ENCODE data around the gene CCDC57.
A peak's percentile ranks its signal among the peaks of the same experiment; 100 is the strongest.
"Not testable (repeated sequence)": the region's sequence is repeated elsewhere in the genome, so short reads cannot be mapped to it uniquely, and the experiment has no call there.

Gene CCDC57

GRCh38 chr17:82221341-82221902, 8.8 kb upstream of the CCDC57 start:
- DNase-seq = no peak

DNA sequence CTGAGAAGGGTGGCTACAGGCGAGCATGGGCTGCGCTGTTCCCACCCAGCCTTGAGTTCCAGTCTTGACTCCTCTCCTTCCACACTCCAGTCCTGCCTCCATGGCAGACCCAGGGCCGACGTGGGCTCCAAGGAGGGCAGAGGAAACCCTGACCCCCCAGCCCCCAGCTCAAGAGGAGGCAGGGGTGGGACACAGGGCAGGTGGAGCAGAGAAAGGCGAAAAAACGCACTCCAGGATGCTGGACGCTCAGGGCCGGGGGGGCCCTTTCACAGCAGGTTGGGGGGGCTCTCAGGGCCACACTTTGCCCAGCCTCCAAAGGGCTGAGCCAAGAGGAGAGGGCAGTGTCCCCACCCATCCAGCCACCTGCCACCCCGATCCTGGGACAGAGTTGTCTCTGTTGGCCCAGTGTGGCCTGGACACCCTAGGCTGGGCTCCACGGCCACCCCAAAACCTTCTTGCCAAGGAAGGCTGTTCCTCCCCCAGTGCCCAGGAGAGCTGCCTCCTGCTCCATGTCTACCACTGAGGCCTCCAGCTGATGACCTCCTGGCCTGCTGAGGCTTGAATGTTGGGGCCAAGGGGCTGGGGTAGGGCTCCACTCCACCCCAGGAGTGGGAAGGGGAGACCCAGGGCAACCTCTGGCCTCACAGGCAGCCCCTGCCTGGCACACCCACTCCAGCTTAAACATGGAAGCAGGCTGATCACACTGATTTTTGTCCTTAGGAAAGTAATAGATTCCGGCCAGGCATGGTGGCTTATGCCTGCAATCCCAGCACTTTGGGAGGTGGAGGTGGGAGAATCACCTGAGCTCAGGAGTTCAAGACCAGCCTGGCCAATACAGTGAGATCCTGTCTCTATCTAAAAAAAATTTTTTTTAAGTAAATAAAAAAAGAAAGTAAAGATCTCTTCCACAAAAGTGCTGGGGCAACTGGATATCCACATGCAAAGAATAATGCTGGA, 7.4 kb upstream of the CCDC57 start:
- DNase-seq = no peak

DNA sequence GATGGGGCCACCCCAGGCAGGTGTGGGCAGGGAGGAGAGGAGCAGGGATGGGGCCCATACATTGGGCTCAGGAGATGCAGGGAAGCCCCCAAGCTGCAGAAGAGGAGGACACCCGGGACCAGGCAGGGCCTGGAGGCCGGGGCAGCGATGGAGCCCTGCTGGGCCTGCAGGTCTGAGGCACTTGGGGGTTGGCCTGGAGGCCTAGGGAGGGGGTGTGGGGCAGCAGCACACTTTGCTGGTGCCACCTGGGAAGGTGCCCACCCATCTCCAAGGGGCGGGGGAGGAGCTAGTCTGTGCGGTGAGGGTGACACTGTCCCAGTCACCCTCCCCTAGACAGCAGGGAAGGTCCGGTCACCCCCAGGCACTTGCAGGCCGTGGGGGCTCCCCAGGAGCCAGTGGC, 6.4 kb upstream of the CCDC57 start:
- no peak for DNase-seq

DNA sequence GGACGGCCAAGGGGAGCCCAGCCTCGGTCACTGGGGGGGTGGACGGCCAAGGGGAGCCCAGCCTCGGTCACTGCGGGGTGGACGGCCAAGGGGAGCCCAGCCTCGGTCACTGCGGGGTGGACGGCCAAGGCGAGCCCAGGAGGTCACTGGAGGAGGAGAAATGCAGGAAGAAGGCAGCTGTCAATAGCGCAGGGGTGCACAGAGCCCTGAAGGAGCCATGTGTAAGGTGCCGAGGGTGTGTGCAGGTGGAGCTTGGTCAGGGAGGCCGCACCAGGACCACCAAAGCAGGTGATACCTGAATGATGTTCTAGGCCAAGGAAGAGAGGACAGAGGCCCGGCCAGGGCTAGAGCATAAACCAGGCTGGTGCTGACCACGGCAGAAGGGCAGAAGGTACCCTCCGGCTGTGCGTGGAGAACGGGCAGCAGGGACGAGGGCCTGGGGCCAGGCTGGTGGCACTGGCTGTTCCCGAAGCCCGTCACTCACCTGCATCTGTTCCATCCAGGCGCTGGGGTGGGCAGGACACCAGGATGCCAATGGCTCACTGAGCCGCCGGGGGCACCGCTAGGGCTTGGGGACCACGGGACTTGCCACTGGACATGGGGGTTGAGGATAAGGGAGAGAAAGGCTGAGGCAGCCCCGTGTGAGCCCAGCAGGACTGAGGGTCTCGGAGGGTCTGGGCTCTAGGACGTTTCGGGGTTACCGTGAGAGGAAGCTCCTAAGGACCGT, 5.9 kb upstream of the CCDC57 start:
- no peak for DNase-seq

GRCh38 chr17:82217530-82218204, 5.0 kb upstream of the CCDC57 start:
- no peak for DNase-seq

GRCh38 chr17:82217120-82217529, 4.5 kb upstream of the CCDC57 start:
- DNase-seq = no peak

- no peak for DNase-seq
These were observed 3.9 kb upstream of the CCDC57 start for GRCh38 chr17:82216301-82217119.

GRCh38 chr17:82215972-82216300, 3.3 kb upstream of the CCDC57 start:
- DNase-seq = no peak

- no peak for DNase-seq
These were observed 2.7 kb upstream of the CCDC57 start for GRCh38 chr17:82215095-82215971.

- no peak for DNase-seq
These were observed 1.5 kb upstream of the CCDC57 start for GRCh38 chr17:82214012-82214628.

GRCh38 chr17:82213251-82214011, 789 bp upstream of the CCDC57 start:
- DNase-seq = no peak

DNA sequence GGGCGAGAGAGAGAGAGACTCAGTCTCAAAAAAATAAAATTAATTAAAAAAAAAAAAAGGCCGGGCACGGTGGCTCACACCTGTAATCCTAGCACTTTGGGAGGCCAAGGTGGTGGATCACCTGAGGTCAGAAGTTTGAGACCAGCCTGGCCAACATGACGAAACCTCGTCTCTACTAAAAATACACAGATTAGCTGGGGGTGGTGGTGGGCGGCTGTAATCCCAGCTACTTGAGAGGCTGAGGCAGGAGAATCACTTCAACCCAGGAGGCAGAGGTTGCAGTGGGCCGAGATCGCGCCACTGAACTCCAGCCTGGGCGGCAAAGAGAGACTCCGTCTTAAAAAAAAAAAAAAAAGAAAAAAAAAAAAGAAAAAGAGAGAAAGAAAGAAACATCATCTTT, 2.0 kb downstream of the CCDC57 start:
- not testable (repeated sequence) for DNase-seq

DNA sequence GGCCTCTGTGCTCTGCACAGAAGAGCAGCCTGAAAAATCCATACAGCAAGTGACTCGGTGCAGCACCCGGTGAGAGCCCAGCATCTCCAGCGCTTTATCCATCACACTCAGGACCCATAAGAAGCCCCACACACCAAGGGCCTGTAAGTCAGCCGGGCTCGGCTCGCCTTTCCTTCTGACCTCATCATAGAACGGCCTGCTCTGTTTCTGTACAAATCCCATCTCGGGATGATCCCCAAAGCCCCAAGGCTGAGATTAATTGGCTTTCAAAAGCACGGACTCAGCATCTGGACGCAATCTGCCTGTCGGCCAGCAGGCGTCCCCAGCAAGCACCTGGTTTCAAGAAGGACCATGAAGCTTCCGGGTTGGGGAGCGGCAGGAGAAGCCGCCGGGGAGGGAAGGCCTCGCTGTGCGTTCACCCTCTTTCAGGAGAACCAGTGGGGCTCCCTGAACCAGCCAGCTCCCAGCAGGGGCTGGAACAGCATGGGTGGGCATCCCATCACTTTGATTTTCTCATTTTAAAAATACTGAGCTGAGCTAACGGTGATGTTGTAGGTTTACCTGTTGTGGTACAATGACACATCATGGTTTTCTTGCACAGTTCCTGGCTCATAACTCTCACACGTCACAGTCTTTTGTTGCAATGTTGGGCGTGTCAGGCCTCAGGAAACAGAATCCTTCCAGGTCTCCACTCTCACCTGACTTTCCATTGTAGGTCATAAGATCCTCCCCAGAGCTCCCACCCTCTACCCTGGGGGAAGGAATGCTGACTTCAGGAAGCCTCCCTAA, 6.7 kb downstream of the CCDC57 start:
- DNase-seq = peak; percentile 62

GRCh38 chr17:82204831-82205719, 7.6 kb downstream of the CCDC57 start:
- no peak for DNase-seq

- DNase-seq = no peak
These were observed 8.7 kb downstream of the CCDC57 start for GRCh38 chr17:82203920-82204319.

DNA sequence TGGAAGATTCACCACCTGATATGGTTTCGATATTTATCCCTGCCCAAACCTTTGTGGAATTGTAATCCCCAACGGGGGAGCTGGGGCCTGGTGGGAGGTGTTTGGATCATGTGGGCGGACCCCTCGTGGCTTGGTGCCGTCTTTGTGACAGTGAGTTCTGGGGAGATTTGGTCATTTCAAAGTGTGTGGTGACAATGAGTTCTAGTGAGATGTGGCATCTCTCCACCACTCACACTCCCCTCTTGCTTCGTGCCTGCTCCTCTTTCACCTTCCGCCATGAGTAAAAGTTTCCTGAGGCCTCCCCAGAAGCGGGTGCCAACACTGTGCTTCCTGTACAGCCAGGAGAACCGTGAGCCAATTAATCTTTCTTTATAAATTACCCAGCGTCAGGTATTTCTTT, 9.7 kb downstream of the CCDC57 start:
- DNase-seq = no peak

DNA sequence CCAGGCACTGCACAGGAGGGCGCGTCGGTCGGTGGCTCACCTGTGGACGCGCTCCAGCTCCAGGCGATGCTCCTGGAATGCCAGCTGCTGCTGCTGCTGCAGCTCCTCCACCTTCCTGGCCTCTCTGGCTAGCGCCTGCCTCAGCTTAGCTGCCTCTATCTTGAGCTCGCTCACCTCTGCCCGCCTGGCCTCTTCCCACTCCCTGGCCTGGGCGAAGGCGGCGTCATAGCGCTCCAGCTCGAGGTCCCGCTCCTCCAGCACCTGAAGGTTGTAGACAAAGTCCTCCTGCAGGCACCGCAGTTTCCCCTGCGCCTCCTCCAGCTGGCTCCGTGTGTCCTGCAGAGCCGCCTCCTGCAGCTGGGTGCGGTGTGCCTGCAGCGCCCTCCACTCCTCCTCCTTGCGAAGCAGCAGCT, 11.1 kb downstream of the CCDC57 start:
- no peak for DNase-seq
